T-helper 1 cell (primary cell): ENCODE data around the gene TRMT61A.

Experiments used
- DNase-seq, 5 donors: peaks; one replicate each; pipeline ENCODE4 v3.0.0-alpha.2; 2012 to 2020
- total RNA-seq, 4 donors: gene quantifications; one replicate each; lab custom pipeline; 2026; lab: John Stamatoyannopoulos, UW

The TRMT61A gene
- 9.1 to 19.6 (median 12.1) reads per million in 4 donors for total RNA-seq

- peak; percentile 63 to 78 (median 74) for DNase-seq
Observed at GRCh38 chr14:103528587-103529382, at the start of gene TRMT61A. TSS of gene TRMT61A (plus strand) at chr14:103529196. CDS start at chr14:103529979, 783 bp downstream.

DNA sequence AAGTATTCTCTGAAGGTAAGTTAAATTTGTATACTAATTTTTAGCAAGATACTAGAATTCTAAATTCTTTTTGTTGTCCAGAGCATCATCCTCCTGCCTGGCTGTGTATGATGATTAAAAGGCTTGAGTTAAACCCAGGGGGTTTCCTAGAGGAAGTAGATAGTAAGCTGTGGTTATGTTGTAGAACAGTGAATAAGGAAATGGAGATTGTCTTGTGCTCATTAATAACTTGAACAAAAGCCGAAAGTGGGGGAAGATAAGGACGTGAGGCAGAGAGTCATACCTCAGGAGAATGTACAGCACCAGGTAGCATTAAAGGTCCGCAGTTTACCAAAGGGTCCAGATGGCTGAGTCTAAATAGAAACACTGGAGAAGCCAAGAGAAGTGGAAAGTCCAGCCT is 48.4 kb upstream of the TRMT61A start:
- peak in 1 of 5 donors; percentile 11 for DNase-seq

GRCh38 chr14:103483600-103483999 is 45.4 kb upstream of the TRMT61A start:
- DNase-seq = no peak

GRCh38 chr14:103485504-103485903 is 43.5 kb upstream of the TRMT61A start:
- no peak for DNase-seq

DNA sequence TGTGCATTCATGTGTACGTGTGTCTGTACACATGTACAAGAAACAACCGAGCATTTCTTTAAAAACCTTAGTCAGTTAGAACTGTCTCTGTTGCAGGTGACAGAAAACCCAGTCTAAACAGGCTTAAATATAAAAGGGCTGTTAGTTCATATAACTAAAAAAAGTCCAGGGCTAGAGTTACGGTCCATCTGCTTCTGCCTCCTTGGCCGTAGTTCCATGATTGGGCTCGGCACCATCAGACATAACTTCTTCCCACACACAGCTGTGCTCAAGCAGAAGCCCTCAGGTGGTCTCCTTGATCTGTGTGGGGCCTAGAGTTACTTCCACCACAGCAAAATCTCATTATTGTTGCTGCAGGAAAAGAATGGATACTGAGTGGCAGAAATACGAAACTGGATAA is 40.9 kb upstream of the TRMT61A start:
- DNase-seq = no peak

GRCh38 chr14:103488960-103489359 is 40.0 kb upstream of the TRMT61A start:
- DNase-seq = no peak

DNA sequence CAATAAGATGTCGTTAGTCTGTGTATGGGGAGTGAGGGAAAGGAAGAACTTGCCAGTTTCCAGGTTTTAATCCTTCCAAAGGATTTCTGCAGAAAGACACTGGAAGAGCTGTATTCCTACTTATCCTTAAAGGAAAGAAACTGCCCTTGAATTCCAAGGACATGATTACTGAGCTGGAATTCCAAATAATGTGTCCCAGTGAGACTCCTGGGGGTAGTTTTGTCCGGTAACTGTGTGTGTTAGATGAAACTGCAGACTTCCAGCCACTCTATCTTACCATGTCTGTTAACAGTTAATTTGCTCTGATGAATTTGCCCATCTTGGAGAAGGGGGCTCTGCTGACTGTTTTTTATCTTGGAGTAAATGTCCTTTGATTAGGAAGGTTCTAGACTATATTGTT is 39.4 kb upstream of the TRMT61A start:
- DNase-seq = no peak

DNA sequence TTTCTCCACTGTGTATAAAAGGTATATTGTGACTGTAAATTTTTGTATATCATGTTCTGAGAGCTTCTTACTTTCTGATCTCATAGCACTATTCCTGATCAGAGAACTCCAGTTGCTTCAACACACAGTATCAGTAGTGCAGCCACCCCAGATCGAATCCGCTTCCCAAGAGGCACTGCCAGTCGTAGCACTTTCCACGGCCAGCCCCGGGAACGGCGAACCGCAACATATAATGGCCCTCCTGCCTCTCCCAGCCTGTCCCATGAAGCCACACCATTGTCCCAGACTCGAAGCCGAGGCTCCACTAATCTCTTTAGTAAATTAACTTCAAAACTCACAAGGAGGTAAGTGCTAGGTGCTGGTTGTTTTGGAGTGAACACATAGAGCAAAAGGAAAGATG is 37.3 kb upstream of the TRMT61A start:
- DNase-seq = no peak

DNA sequence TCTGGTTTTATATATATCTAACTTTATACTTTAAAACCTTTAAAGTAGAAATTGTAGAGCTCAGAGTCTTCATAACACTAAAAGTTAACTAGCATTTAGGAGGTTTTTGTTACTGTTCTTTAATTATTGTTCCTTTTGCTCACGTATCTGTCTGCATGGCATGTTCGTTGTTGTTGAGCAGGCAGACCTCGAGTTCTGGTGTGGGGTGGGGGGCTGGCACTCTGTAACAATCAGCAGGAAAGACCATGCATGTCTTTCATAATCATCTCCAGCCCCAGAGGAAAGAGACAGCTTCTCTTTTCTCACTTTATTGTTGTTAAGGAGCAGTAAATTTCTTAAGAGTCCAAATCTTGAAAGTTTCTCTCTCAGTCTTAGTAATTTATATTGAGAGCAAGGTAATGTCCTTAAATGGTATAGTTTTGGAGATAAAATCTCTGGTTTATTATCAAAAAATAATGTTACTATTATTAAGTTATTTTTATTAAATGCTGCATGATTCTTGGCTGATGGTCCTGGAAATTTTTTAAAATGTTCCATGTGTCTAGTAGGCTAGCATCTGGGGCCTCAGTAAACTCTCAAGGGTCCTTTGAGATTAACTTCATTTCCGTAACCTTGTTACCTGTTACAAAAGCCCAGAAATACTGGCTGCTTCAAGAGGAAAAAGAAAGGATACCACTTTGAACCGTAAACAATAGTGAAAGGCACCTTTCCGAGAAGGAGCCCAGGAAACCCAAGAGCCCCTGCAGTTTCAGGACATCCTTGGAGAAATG is 36.7 kb upstream of the TRMT61A start:
- DNase-seq = no peak

DNA sequence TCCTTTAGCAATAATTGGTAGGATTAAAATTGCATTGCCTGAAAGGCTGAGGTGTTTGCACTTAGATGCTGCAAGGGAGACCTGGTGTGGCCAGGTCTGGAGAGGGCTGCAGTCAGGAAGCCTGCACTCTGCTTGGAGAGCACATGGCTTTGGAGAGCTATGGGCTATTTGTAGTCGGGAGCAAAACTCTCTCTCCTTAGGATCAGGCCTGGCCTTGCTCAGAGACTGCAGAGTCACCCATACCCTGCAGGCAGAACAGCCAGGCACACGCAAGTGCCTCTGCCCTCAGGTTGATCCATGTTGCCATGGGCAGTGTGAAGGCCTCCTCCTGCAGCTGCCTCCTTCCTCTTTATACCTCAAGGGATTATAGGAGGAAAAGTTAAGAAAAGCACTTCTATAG is 33.1 kb upstream of the TRMT61A start:
- DNase-seq = no peak

DNA sequence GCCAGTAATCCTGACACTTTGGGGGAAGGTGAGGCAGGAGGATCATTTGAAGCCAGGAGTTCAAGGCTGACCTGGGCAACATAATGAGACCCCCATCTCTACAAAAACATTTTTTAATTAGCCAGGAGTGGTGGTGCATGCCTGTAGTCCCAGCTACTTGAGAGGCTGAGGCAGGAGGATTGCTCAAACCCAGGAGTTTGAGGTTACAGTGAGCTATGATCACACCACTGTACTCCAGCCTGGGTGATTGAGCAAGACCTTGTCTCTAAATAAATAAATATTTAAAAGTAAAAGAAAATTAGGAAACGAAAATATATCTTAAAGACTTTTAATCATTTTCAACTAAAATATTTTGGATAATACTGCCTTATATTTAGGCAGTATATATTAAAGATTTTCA is 32.2 kb upstream of the TRMT61A start:
- no peak for DNase-seq

- DNase-seq = no peak
Observed at GRCh38 chr14:103499709-103500108, 29.3 kb upstream of the TRMT61A start.

DNA sequence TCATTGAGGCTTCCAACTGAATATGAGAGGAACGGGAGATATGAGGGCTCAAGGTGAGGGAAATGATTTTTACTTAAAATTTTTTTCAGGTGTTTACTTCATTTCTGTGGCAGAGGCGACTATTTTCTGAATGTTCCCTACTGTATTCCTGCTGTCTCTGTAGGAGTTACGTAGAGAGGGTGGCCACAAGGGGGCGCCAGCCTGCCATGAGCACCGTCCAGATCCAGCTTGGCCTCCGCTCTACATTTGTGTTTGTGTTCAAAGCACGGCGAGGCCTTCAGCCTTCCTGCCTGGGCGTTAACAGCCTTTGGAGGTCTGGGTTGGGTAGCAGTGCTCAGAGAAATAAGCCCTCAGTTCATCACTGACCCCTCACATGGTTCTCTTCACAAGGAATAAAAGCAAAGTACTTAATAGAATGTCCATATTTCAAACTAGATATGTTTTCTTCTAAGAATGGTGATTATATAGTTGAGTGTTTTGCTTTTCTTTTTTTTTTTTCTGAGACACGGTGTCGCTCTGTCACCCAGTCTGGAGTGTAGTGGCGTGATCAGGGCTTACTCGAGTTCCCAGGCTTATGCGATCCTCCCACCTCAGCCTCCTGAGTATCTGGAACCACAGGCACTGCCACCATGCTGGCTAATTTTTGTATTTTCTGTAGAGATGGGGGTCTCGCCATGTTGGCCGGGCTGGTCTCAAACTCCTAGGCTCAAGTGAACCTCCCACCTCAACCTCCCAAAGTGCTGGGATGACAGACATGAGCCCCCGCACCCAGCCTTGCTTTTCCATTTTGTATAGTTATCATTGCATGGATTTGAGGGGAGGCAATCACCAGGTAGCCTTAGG is 28.6 kb upstream of the TRMT61A start:
- DNase-seq = peak; percentile 57 to 81 (median 67)

DNA sequence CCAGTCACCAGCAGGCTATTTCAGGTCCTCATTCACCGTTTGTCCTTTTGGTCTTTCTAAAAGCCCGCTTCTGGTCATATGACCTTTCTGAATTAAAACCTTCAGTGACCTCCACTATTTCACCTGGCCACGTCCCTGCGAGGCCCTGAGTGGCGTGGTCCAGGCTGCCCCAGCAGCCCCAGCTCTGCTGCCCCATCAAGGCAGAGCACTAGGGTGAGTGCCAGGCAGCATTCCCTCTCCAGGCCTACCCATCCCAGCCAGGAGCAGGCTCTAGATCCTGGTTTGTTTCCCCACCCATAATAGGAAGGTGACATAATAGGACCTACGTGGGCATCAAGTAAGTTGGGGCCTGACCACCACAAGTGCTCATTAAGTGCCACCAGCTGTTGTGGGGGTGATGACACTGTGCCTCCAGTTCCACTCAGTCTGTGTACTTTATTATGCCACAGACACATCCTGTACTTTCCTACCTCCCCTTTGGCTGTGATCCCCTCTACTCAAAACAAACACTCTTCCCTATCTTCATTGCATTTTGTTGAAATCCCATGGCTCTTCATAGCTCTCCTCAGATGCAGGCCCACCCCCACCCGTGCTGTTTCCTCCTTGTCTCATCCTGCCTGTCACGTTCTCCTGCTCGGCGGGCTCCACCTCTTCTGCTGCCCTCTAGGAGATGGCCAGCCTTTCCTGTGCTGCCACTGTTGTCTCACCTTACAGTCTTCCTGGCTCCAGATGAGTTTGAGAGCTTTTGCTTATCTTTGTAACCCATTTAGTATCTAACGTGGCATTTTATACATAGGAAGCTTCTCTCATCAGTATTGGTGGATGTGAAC is 27.7 kb upstream of the TRMT61A start:
- DNase-seq = no peak

- no peak for DNase-seq
Observed at GRCh38 chr14:103501921-103502669, 26.9 kb upstream of the TRMT61A start.

DNA sequence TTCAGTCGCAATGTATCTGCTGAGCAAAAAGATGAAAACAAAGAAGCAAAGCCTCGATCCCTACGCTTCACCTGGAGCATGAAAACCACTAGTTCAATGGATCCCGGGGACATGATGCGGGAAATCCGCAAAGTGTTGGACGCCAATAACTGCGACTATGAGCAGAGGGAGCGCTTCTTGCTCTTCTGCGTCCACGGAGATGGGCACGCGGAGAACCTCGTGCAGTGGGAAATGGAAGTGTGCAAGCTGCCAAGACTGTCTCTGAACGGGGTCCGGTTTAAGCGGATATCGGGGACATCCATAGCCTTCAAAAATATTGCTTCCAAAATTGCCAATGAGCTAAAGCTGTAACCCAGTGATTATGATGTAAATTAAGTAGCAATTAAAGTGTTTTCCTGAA is 26.1 kb upstream of the TRMT61A start:
- DNase-seq = no peak

DNA sequence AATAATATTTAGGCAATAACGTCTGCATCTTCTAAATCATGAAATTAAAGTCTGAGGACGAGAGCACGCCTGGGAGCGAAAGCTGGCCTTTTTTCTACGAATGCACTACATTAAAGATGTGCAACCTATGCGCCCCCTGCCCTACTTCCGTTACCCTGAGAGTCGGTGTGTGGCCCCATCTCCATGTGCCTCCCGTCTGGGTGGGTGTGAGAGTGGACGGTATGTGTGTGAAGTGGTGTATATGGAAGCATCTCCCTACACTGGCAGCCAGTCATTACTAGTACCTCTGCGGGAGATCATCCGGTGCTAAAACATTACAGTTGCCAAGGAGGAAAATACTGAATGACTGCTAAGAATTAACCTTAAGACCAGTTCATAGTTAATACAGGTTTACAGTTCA is 25.7 kb upstream of the TRMT61A start:
- DNase-seq = no peak

DNA sequence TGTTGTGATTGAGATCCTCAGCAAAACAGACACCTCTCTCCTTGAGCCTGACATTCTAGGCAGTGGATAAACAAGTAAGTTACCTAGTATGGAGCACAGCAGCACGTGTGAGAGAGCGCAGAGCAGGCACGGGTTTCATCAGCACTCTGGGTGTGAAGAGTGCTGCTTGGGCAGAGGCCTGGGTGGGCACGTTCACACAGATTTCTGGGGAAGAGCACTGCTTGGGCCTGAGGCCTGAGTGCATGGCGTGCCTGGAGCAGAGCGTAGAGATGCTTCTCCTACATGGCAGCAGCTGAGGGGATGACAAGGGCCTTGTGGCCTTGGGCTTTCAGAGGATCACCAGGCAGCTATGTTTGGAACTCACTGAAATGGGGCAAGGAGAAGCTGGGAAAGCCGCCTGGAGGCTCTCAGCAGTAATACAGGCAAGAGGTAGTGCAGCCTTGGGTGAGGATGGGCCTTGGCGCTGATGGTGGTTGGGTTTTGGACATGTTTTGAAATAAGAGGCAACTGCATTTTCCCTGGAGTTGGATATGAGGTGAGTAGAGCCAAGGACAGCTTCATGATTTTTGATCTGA is 23.9 kb upstream of the TRMT61A start:
- no peak for DNase-seq

DNA sequence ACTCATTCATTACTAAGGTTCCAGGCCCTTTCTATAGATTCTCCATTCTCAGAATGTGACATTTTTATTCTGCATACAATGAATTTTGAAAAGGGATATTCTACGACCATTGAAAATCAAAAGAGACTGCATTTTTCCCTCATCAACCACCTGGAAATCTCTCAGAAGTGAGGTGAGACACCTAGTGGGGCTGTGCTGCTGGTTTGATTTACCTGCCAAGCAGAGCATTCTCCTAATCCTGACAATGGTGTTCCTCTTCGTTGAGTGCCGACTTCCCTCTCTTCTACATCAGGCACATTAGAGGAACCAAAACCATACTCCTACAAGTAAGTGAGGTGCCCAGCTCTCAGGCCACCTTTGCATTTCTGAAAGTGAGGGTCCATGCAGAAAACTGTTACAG is 21.2 kb upstream of the TRMT61A start:
- DNase-seq = no peak

GRCh38 chr14:103508521-103509329 is 20.3 kb upstream of the TRMT61A start:
- DNase-seq = no peak
